SK-N-SH treated with all-trans-retinoic acid at 6 μM for 48 hours (cell line): ENCODE results near the gene ANTXR2.

Experiments used
- ZFP30 ChIP-seq: fragments of 450-650 bp; formaldehyde crosslinking; IDR thresholded peaks from 2 replicates; pipeline ENCODE4 v1.5.0; 2022; ENCODE audit warnings: mild to moderate bottlenecking, moderate library complexity
- TF ChIP-seq, protein P1 (sequence below): fragments of 250-450 bp; sonication (Bioruptor Pico); IDR thresholded peaks from 2 replicates; pipeline ENCODE4 v1.5.0; 2020; ENCODE audit warnings: mild to moderate bottlenecking, moderate library complexity

DNA sequence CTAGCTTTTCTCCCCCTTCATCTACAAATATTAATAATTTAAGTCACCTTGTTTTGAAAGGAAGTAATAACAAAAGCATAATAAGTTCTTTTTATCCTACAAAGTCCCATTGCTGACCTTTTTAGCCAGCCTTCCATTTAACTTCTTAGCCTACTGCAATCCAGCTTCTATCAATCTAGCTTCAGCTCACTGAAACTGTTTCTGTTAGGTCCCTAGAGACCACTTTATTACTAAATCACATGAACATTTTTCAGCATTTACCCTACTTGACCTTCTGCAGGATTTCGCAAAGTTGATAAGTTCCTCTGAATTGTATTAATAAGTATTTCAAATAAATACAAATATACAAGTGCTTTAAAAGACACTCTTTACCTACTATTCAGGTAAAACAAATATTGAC lies 186.5 kb downstream of the ANTXR2 start:
- no peak for TF ChIP-seq ZFP30 (CRISPR knock-in tag)
- TF ChIP-seq, protein P1, sequence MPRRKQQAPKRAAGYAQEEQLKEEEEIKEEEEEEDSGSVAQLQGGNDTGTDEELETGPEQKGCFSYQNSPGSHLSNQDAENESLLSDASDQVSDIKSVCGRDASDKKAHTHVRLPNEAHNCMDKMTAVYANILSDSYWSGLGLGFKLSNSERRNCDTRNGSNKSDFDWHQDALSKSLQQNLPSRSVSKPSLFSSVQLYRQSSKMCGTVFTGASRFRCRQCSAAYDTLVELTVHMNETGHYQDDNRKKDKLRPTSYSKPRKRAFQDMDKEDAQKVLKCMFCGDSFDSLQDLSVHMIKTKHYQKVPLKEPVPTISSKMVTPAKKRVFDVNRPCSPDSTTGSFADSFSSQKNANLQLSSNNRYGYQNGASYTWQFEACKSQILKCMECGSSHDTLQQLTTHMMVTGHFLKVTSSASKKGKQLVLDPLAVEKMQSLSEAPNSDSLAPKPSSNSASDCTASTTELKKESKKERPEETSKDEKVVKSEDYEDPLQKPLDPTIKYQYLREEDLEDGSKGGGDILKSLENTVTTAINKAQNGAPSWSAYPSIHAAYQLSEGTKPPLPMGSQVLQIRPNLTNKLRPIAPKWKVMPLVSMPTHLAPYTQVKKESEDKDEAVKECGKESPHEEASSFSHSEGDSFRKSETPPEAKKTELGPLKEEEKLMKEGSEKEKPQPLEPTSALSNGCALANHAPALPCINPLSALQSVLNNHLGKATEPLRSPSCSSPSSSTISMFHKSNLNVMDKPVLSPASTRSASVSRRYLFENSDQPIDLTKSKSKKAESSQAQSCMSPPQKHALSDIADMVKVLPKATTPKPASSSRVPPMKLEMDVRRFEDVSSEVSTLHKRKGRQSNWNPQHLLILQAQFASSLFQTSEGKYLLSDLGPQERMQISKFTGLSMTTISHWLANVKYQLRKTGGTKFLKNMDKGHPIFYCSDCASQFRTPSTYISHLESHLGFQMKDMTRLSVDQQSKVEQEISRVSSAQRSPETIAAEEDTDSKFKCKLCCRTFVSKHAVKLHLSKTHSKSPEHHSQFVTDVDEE (CRISPR knock-in tag) = no peak
